Mucosa of stomach (tissue), 1 donor: Measurements from ENCODE around the gene NEK5.
"Not testable (repeated sequence)": the region's sequence is repeated elsewhere in the genome, so short reads cannot be mapped to it uniquely, and the experiment has no call there.

Source experiments
- H3K27me3 ChIP-seq: one replicate; pipeline ENCODE4 v1.7.0; 2013; ENCODE audit warnings: mild to moderate bottlenecking, low read length; ENCODE audit not compliant: control insufficient read depth, insufficient read depth
- H3K36me3 ChIP-seq: one replicate; pipeline ENCODE4 v1.7.0; 2013; ENCODE audit warnings: low read length; ENCODE audit not compliant: control insufficient read depth, insufficient read depth
- H3K4me1 ChIP-seq: one replicate; pipeline ENCODE4 v1.7.0; 2013; ENCODE audit warnings: mild to moderate bottlenecking, low read length; ENCODE audit not compliant: control insufficient read depth, insufficient read depth
- H3K4me3 ChIP-seq: one replicate; pipeline ENCODE4 v1.7.0; 2013; ENCODE audit warnings: low read length
- H3K9ac ChIP-seq: one replicate; pipeline ENCODE4 v1.7.0; 2013; ENCODE audit warnings: mild to moderate bottlenecking, low read length, moderate library complexity
- H3K9me3 ChIP-seq: one replicate; pipeline ENCODE4 v1.7.0; 2013; ENCODE audit warnings: mild to moderate bottlenecking, low read length, moderate library complexity; ENCODE audit not compliant: control insufficient read depth
- donor health status: Pancreatic carcinoma.

Gene NEK5, protein sequence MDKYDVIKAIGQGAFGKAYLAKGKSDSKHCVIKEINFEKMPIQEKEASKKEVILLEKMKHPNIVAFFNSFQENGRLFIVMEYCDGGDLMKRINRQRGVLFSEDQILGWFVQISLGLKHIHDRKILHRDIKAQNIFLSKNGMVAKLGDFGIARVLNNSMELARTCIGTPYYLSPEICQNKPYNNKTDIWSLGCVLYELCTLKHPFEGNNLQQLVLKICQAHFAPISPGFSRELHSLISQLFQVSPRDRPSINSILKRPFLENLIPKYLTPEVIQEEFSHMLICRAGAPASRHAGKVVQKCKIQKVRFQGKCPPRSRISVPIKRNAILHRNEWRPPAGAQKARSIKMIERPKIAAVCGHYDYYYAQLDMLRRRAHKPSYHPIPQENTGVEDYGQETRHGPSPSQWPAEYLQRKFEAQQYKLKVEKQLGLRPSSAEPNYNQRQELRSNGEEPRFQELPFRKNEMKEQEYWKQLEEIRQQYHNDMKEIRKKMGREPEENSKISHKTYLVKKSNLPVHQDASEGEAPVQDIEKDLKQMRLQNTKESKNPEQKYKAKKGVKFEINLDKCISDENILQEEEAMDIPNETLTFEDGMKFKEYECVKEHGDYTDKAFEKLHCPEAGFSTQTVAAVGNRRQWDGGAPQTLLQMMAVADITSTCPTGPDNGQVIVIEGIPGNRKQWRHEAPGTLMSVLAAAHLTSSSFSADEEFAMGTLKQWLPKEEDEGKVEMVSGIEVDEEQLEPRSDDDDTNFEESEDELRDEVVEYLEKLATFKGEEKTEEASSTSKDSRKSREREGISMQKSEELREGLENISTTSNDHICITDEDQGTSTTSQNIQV

DNA sequence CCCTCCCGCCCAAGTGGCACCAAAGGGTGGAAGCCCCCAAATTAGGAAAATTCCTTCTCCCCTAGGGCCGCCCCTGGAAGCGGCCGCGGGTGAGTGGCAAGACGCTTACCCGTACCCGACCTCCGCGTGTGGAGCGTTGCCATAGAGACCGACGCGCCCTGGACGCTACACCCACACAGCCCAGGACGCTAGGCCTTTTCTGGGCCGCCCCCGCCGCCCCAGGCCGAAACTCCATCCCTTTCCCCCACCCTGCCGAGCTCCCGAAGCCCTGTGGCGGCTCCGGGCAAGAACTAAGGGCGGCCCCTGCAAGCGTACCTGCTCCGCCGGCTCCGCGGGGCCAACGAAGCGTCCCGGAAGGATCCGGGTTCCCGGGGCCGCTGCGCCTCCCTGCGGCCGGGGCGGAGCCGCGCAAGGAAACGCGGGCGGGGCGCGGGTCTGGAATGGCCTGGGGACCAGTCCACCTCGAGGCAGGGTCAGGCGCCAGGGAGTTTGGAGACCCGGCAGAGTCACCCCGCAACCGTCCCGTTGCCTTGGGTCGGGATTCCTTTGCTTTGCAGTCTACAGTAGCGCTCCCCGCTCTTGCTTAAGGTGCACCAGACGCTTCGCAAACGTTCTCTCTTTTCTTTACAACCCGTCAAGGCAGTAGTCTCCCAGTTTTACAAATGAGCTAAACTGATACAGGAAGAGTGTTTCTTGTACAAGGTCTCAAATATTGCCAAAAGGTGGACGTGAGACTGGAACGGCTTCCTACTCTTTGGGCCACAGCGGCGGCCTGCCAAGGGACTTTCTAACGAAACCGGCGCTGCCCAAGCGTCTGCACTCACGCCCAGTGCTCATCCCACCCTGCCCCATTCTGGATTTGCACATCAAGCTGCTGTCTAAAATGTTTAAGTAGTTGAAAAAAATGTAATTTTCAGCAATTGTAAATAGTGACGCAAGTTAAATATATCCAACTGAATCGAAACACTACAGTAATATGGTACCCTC lies at the start of gene NEK5:
Gene NEK5 (minus strand): TSS at position 360 of the 987 bp plus-strand sequence. CDS start 1,591 bp downstream, outside the sequence.
- H3K9me3 ChIP-seq, result no peaks in the 10 kb centered on the region
- H3K27me3 ChIP-seq, result no peaks in the 10 kb centered on the region
- H3K36me3 ChIP-seq, result no peaks in the 10 kb centered on the region
- H3K4me1 ChIP-seq, result peaks cover 12% of the 10 kb centered on the region
- H3K9ac ChIP-seq, result peak within 1 kb of the TSS; percentile 62
- H3K4me3 ChIP-seq, result peak within 1 kb of the TSS; percentile 68

DNA sequence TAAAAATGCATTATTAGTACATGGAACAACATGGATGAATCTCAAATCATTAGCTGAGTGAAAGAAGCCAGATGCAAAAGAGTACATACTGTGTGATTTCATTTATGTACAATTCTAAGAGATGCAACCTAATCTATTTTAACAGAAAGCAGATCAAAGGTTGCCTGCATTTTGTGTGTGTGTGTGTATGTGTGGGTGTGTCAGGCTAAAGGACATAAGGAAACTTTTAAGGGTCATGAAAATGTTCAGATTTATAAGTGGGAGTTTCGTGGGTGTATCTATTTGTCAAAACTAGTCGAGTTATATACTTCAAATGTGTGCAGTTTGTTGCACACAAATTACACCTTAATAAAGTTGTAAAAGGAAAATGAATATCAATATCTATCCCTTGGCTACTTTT lies 48.4 kb upstream of the NEK5 start:
- no peak overlapping the region for H3K9ac ChIP-seq
- no peak overlapping the region for H3K4me3 ChIP-seq
- no peaks in the 10 kb centered on the region for H3K27me3 ChIP-seq
- H3K36me3 ChIP-seq, result no peaks in the 10 kb centered on the region
- H3K9me3 ChIP-seq, result no peaks in the 10 kb centered on the region
- no peaks in the 10 kb centered on the region for H3K4me1 ChIP-seq

DNA sequence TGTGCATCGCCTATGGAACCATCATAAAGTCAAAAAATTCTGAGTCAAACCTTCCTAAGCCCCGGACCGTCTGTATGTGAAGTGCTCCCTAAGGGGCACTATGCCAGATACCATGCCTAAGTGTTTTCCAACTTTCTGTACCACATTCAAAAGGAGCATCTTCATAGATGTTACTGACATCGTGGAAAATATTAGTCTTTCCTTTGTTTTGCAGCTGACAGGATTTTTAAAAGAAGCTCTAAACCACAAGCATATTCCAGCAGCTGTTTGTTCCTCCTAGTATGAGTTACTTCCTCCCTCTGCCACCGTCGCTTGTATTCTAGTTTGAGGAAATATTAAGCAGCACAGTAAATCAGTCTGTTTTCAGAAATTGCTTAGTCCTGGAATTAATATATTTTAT lies 45.1 kb upstream of the NEK5 start:
- not testable (repeated sequence) for H3K9ac ChIP-seq, H3K4me1 ChIP-seq, H3K36me3 ChIP-seq, H3K4me3 ChIP-seq, H3K27me3 ChIP-seq, H3K9me3 ChIP-seq

DNA sequence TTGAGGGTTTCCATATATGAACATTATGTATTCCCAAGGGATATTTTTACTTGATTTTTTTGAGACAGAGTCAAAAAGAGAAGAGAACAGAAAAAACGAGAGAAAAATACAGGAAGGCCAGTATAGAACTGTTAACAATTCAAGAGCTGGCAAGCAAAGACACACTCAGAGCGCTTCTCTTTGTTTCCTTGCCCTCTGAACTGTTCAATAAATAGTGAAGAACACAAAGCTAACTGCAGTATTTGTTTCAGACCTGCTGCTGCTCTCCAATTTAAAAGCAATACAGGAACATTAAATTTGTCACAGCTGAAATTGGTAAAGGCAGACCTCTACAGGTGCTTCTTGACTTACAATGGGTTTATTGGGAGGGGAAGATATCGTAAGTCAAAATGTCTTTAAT lies 44.5 kb upstream of the NEK5 start:
- no peak overlapping the region for H3K4me3 ChIP-seq
- no peak overlapping the region for H3K9ac ChIP-seq
- no peaks in the 10 kb centered on the region for H3K9me3 ChIP-seq
- H3K36me3 ChIP-seq, result no peaks in the 10 kb centered on the region
- H3K4me1 ChIP-seq, result no peaks in the 10 kb centered on the region
- H3K27me3 ChIP-seq, result no peaks in the 10 kb centered on the region

DNA sequence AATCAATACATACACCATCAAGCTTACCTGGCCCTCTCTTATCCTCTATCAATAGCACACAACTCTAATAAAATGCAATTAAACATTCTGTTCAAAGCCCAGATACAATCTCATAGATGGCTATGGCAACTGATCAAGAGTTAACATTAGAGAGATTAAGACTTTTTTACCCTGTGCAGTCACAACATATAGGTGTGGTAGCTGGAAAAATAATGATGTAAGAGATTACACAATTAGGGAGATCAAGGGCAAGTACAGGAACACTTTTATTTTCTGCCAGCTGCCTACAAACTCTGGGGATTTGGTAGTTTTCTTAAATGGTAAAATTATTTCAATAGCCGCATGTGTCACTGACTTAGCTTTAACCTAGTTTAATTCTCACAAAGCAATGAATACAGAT lies 42.8 kb upstream of the NEK5 start:
- not testable (repeated sequence) for H3K27me3 ChIP-seq, H3K4me1 ChIP-seq, H3K9ac ChIP-seq, H3K9me3 ChIP-seq, H3K4me3 ChIP-seq, H3K36me3 ChIP-seq

DNA sequence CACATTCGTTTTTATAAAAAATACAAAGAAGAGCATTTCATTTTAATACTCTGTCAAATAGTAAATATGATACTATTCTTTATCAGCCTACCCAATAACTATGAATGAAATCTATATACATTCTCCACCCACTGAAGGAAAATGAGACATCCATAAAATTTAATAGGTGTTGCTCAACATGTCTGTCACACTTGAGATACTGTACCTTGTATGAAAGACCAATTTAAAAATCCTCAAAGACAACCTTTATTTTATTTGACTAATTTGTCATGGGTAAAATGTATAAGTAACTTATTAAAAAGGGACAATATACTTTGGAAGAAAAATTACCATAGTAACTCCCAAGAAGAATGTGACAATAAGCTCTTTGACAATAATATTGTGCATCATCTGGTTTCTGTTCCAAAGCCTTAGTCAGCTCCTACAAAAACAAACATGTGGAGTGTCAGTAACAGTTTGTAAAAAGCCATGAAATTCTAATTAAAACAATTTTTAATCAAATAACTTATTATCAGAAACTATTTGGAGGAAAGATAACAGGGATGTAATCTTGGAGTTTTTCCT lies 42.0 kb upstream of the NEK5 start:
- not testable (repeated sequence) for H3K27me3 ChIP-seq, H3K4me3 ChIP-seq, H3K4me1 ChIP-seq, H3K9ac ChIP-seq, H3K36me3 ChIP-seq, H3K9me3 ChIP-seq

DNA sequence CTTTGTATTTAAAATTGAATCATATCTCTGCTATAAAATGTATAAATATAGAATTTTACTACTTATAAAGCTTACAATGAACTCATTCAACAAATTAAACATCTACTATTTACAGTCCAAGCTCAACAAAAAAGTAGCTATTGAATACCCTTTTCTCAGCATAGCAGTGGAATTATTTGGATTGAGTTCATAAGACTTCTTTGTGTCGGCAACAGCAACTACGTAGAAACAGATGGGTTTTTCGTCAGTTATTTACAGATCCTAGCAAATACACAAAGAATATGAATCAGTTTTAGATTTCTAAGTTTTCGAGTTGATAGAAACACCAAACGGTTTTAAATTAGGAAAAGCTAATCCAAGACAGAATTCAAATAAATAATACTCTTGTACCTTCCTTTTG lies 41.0 kb upstream of the NEK5 start:
- Histone ChIP-seq H3K27me3 (no peaks in the 10 kb centered on the region), H3K4me3 (no peak overlapping the region), H3K4me1 (no peaks in the 10 kb centered on the region), H3K36me3 (no peaks in the 10 kb centered on the region), H3K9ac (no peak overlapping the region), H3K9me3 (no peaks in the 10 kb centered on the region)

DNA sequence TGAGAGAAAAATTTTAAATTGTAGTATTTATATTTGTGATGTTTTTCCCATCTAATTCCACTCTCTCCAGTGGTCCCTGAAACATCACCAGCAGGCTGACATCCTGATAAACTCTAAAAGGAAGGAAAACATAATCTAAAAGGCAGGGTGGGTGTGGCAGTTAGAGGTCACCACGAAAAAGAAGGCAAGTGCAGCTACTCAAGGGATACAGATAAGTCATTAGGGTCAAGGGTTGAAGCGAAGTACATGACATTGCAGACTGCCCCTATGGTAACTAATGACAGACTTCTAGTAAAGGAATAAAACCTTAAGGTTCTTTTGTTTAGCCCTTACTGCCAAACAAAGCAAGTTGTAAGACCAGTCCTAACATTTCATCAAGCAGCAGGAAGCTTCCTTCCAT lies 36.5 kb upstream of the NEK5 start:
- H3K4me1 ChIP-seq, result no peaks in the 10 kb centered on the region
- H3K36me3 ChIP-seq, result no peaks in the 10 kb centered on the region
- no peak overlapping the region for H3K9ac ChIP-seq
- no peak overlapping the region for H3K4me3 ChIP-seq
- no peaks in the 10 kb centered on the region for H3K9me3 ChIP-seq
- H3K27me3 ChIP-seq, result no peaks in the 10 kb centered on the region

DNA sequence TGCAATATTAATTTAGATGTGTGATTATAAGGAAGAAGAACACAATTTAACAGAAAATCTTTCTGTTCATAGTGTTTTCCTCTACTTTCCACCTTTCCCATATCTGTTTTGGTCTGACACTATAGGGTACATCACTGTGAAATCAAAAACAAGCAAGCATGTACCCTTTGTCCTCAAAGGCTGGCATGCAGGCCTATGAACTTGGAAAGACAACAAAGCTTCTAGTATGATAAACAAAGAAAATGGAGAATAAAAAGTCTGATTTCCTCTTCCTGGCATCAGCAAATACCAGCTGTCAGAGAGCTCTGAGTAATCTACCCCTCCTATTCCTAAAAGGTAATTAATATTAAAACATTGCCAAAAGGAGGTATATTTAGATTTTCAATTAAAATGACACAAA lies 36.1 kb upstream of the NEK5 start:
- Histone ChIP-seq H3K4me3 (no peak overlapping the region), H3K27me3 (no peaks in the 10 kb centered on the region), H3K9me3 (no peaks in the 10 kb centered on the region), H3K4me1 (no peaks in the 10 kb centered on the region), H3K9ac (no peak overlapping the region), H3K36me3 (no peaks in the 10 kb centered on the region)

DNA sequence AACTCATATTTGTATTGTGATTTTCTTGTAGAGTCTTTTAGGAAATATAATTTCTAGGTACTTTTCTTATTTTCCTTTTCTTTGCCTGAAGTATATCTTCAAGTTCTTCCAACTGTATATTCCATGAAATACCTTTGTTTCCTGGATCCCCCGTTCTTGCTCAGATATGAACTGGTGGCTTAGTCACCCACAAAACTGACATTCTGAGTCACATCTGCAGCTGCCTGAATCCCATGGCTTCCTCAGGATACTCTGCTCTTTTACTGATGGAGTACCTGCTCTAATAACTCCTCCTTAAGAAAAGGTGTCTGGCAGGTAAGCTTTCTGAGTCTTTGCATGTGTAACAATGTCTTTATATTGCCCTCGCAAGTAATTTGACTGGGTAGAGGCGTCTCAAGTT lies 35.0 kb upstream of the NEK5 start:
- not testable (repeated sequence) for H3K27me3 ChIP-seq

DNA sequence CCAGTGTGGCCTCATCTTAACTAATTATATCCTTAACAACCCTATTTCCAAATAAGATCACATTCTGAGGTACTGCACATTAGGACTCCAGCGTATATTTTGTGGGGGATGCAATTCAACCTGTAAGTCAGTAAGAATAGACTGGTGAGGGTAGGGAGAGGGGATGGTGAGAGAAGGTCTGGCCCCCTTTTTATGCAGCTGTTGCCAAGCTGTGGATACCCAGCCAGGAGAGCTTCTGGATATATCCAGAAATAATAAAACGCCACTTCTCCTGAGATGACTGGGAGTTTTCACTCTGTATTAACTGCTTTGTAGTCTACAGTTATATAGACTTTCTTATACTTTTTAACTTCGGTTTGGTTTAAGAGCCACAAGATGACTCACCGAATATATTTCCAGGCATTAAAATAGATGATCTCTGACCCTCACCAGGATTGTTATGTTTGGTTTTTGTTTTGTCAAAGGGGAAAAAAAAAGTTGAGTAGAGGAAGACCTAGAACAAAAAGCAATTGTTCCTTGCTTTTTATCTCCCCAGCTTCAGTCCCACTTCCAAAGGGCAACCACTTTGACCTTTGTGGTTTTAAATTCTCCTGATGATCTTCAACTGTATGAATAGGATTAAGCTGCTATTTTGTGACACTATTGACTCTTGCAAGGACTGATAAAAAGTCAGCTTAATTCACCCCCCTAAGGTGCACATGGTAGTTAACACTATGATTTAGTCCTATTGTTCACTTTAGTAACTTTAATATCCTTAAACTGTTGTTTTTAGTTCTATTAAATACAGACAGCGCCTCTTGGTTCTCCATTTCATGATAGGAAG lies 33.6 kb upstream of the NEK5 start:
- Histone ChIP-seq H3K9ac (no peak overlapping the region), H3K36me3 (no peaks in the 10 kb centered on the region), H3K27me3 (no peaks in the 10 kb centered on the region)

More for the DNA sequence above, 35.0 kb upstream of the NEK5 start:
- not testable (repeated sequence) for H3K36me3 ChIP-seq, H3K4me3 ChIP-seq, H3K9ac ChIP-seq, H3K9me3 ChIP-seq, H3K4me1 ChIP-seq

More for the DNA sequence above, 33.6 kb upstream of the NEK5 start:
- no peak overlapping the region for H3K4me3 ChIP-seq
- H3K9me3 ChIP-seq, result no peaks in the 10 kb centered on the region
- H3K4me1 ChIP-seq, result no peaks in the 10 kb centered on the region
